HepG2 (cell line): Measurements from ENCODE around the gene SPRR3. TPM values are rescaled to one million over a fixed set of nuclear protein-coding genes. Genes with fewer than 3 reads are reported as not detected.

Experiments used
- ATAC-seq: fragments of 200-7000 bp; cut with Tn5 transposase; 3 replicates; pipeline ENCODE4 v1.9.1; 2020; ENCODE audit warnings: mild to moderate bottlenecking, moderate library complexity
- BruUV-seq: library from RNA; stranded (reverse); fragments of 400-500 nt; replicated peaks from 2 replicates; lab custom pipeline; 2021; lab: Mats Ljungman, UMichigan
- CTCF ChIA-PET: fragments of 300-600 bp; formaldehyde crosslinking; extraction: SDS; loops from one replicate; lab custom pipeline; 2021; ENCODE audit warnings: low total read pairs, inconsistent platforms, low intra/inter-chr PET ratio; lab: Yijun Ruan, JAX
- POLR2A ChIA-PET: fragments of 350-600 bp; sonication (Branson Sonifier 250); formaldehyde crosslinking; loops from one replicate; lab custom pipeline; 2020; ENCODE audit warnings: antibody characterized with exemption, inconsistent platforms; lab: Yijun Ruan, JAX
- DNase-seq: peaks from one replicate; pipeline ENCODE4 v3.0.0-alpha.2; 2015; ENCODE audit warnings: low spot score
- FAIRE-seq: peaks from 3 replicates; lab custom pipeline; 2011; peaks lifted over from hg19 to GRCh38; lab: Jason Lieb, UNC
- H2AFZ ChIP-seq: one replicate; pipeline ENCODE4 v1.6.1; 2011; ENCODE audit warnings: low read length, inconsistent platforms
- H3K27ac ChIP-seq: fragments of 300-600 bp; 3 replicates; pipeline ENCODE4 v1.8.0; 2011; ENCODE audit warnings: mixed run types, mild to moderate bottlenecking, mixed read lengths, low read length, inconsistent platforms; ENCODE audit not compliant: insufficient read depth; ENCODE audit errors: extremely low read length
- H3K27me3 ChIP-seq, 2 experiments: fragments of 200-600 bp in 1 of 2; 2 replicates in 1 of 2; 3 replicates in 1 of 2; pipeline versions ENCODE4 v1.6.0 to v1.8.0; 2011; ENCODE audit warnings: low read length in 2 of 2, mild to moderate bottlenecking in 2 of 2, moderate library complexity in 2 of 2, inconsistent platforms in 1 of 2; ENCODE audit not compliant: insufficient read depth in 2 of 2, control insufficient read depth in 1 of 2
- H3K36me3 ChIP-seq, 2 experiments: fragments of 200-600 bp in 1 of 2; replicated peaks in 1 of 2; 2 replicates in 1 of 2; 3 replicates in 1 of 2; pipeline versions ENCODE4 v1.5.1 to v1.8.0; 2011; ENCODE audit warnings: low read length in 2 of 2, inconsistent platforms in 1 of 2; ENCODE audit not compliant: insufficient read depth in 2 of 2, control insufficient read depth in 1 of 2
- H3K4me1 ChIP-seq: 2 replicates; pipeline ENCODE4 v1.5.1; 2012; ENCODE audit warnings: low read length, inconsistent platforms; ENCODE audit not compliant: insufficient read depth
- H3K4me2 ChIP-seq: 2 replicates; pipeline ENCODE4 v1.6.0; 2011; ENCODE audit warnings: low read depth, low read length, inconsistent platforms
- H3K4me3 ChIP-seq, 3 experiments: fragments of 200-600 bp in 1 of 3; sonication (generic), shearing (Covaris generic) in 1 of 3; replicated peaks in 1 of 3; 2 replicates each; pipeline ENCODE4 v1.5.1; 2011 to 2016; ENCODE audit warnings: low read length in 3 of 3, inconsistent platforms in 2 of 3, low read depth in 2 of 3, mild to moderate bottlenecking in 2 of 3, control low read depth in 1 of 3, mixed read lengths in 1 of 3; ENCODE audit not compliant: insufficient read depth in 1 of 3
- H3K79me2 ChIP-seq: one replicate; pipeline ENCODE4 v1.6.1; 2011; ENCODE audit warnings: low read length, inconsistent platforms; ENCODE audit not compliant: insufficient read depth
- H3K9ac ChIP-seq: 2 replicates; pipeline ENCODE4 v1.6.0; 2011; ENCODE audit warnings: mild to moderate bottlenecking, low read depth, low read length, inconsistent platforms; ENCODE audit not compliant: insufficient read depth
- H3K9me3 ChIP-seq: 2 replicates; pipeline ENCODE4 v1.5.1; 2012; ENCODE audit warnings: mild to moderate bottlenecking, low read length
- H4K20me1 ChIP-seq: 2 replicates; pipeline ENCODE4 v1.6.0; 2011; ENCODE audit warnings: inconsistent platforms, mild to moderate bottlenecking, low read length, moderate library complexity; ENCODE audit not compliant: insufficient read depth
- ATF7-NPFF ChIP-seq: sonication (generic); formaldehyde crosslinking; IDR thresholded peaks from 2 replicates; pipeline ENCODE4 v1.8.1; 2023; ENCODE audit warnings: mild to moderate bottlenecking, low read depth, missing genetic modification reagents, moderate library complexity
- KLF6 ChIP-seq: IDR thresholded peaks from 2 replicates; pipeline ENCODE4 v1.8.0; 2016; ENCODE audit warnings: missing biosample characterization, missing genetic modification reagents
- PHF21A ChIP-seq: sonication (generic); formaldehyde crosslinking; IDR thresholded peaks from 2 replicates; pipeline ENCODE4 v1.5.0; 2020; ENCODE audit warnings: mild to moderate bottlenecking, missing genetic modification reagents
- ZNF597 ChIP-seq: sonication (generic); formaldehyde crosslinking; IDR thresholded peaks from 2 replicates; pipeline ENCODE4 v1.5.0; 2020; ENCODE audit warnings: missing genetic modification reagents
- WGBS: methylation state at CpG from one replicate; pipeline ENCODE4 v1.1.6; 2017; ENCODE audit warnings: low lambda C conversion rate; 5-methylcytosine and 5-hydroxymethylcytosine counted together
- in situ Hi-C: cut with HindIII; loops from 2 replicates; pipeline ENCODE4 v1.10.0; 2017; ENCODE audit warnings: low pct_unique_long_range_greater_than_20kb; ENCODE audit not compliant: extremely low pct_ligation_motif_present
- intact Hi-C: fragments of 100-400 bp; cut with micrococcal nuclease; formaldehyde crosslinking; loops from one replicate; pipeline ENCODE4 v1.10.0; 2022; ENCODE audit not compliant: unreplicated experiment
- polyA plus RNA-seq, 8 experiments: library from polyadenylated mRNA; depleted of rRNA in 3 of 8; stranded (reverse) in 7 of 8; unstranded in 1 of 8; fragments of >200 nt; fragmentation: Illumina TruSeq in 4 of 8; extraction: Trizol in 4 of 8; gene quantifications; 2 replicates each; pipeline versions ENCODE4 v1.2.1 to v1.2.3, GENCODE V29; 2011 to 2016; ENCODE audit warnings: low read depth in 4 of 8, missing spikeins in 1 of 8, mixed read lengths in 1 of 8; ENCODE audit not compliant: insufficient read depth in 1 of 8
- total RNA-seq, 5 experiments: library from RNA; depleted of rRNA; stranded (reverse); fragments of >200 nt; fragmentation: Illumina TruSeq; extraction: Trizol; gene quantifications; 2 replicates each; pipeline ENCODE4 v1.2.3, GENCODE V29; 2016; ENCODE audit warnings: low read depth in 1 of 5

The SPRR3 gene
- total and polyA plus RNA-seq, 2 of the 13 experiments (the other 11 are each of a cell fraction or from before 2014, with no cell fraction given), result not detected

GRCh38 chr1:152977614-152978013, 23.9 kb upstream of the SPRR3 start (continued):
- TF ChIP-seq KLF6, result no peak

- Histone ChIP-seq H3K79me2 (no peaks in the 10 kb centered on the region), H3K4me1 (no peaks in the 10 kb centered on the region), H3K9ac (no peak overlapping the region), H3K4me3 (no peak overlapping the region), H4K20me1 (no peaks in the 10 kb centered on the region), H2AFZ (no peak overlapping the region), H3K27ac (no peak overlapping the region), H3K4me2 (no peak overlapping the region), H3K27me3 (no peaks in the 10 kb centered on the region), H3K9me3 (no peaks in the 10 kb centered on the region), H3K36me3 (no peaks in the 10 kb centered on the region)
- FAIRE-seq (no peak), DNase-seq (no peak), ATAC-seq (no peak)
- BruUV-seq, result no TSS peak
- ChIA-PET CTCF (no interaction called here), POLR2A (no interaction called here)
- WGBS, result 0% methylated on average over 1 of the region's 1 CpG
- no peak for TF ChIP-seq PHF21A (CRISPR knock-in tag)
- in situ Hi-C loops, result no loop called here
- intact Hi-C loops, result no loop called here
Measured at GRCh38 chr1:152980676-152981075, 20.9 kb upstream of the SPRR3 start.

GRCh38 chr1:152981146-152981871, 20.2 kb upstream of the SPRR3 start:
- TF ChIP-seq ATF7-NPFF (CRISPR knock-in tag), result no peak
- TF ChIP-seq ZNF597 (CRISPR knock-in tag), result no peak
- no peaks in the 10 kb centered on the region for H3K9me3 ChIP-seq
- H3K27me3 ChIP-seq, result no peaks in the 10 kb centered on the region
- no peaks in the 10 kb centered on the region for H3K36me3 ChIP-seq
- no peak for ATAC-seq
- H3K9ac ChIP-seq, result no peak overlapping the region
- no peak overlapping the region for H3K4me2 ChIP-seq
- no peaks in the 10 kb centered on the region for H3K79me2 ChIP-seq
- 22% methylated on average over 4 of the region's 6 CpGs for WGBS
- no peak for DNase-seq
- no peak for FAIRE-seq
- no peak overlapping the region for H2AFZ ChIP-seq
- H3K4me3 ChIP-seq, result no peak overlapping the region
- intact Hi-C loops (no loop called here), in situ Hi-C loops (no loop called here)
- H3K27ac ChIP-seq, result no peak overlapping the region
- ChIA-PET POLR2A (no interaction called here), CTCF (no interaction called here)
- no peaks in the 10 kb centered on the region for H4K20me1 ChIP-seq
- BruUV-seq, result no TSS peak
- H3K4me1 ChIP-seq, result no peaks in the 10 kb centered on the region
